K562 (cell line): ENCODE measurements around the gene PLEKHG4B. TPM values are rescaled to one million over a fixed set of nuclear protein-coding genes. Genes with fewer than 3 reads are reported as not detected.

Source experiments
- ATAC-seq: fragments of 200-7000 bp; cut with Tn5 transposase; 3 replicates; pipeline ENCODE4 v1.9.1; 2020; ENCODE audit warnings: moderate library complexity
- BruUV-seq: library from RNA; stranded (reverse); fragments of 400-500 nt; replicated peaks from 2 replicates; lab custom pipeline; 2021; lab: Mats Ljungman, UMichigan
- CTCF ChIA-PET: fragments of 300-600 bp; formaldehyde crosslinking; extraction: SDS; loops from one replicate; lab custom pipeline; 2021; ENCODE audit warnings: low intra/inter-chr PET ratio; lab: Yijun Ruan, JAX
- POLR2A ChIA-PET: fragments of 300-600, 350-650 bp; sonication (Branson Sonifier 250); formaldehyde crosslinking; extraction: SDS; loops from one replicate; lab custom pipeline; 2021; ENCODE audit warnings: antibody characterized with exemption, inconsistent platforms; lab: Yijun Ruan, JAX
- DNase-seq, 4 experiments: peaks; one replicate each; pipeline versions ENCODE4 v3.0.0 to v3.0.0-alpha.2; 2011 to 2018; ENCODE audit warnings: low spot score in 3 of 4, mixed read lengths in 3 of 4; ENCODE audit errors: extremely low read depth in 1 of 4
- FAIRE-seq: peaks from 2 replicates; lab custom pipeline; 2011; peaks lifted over from hg19 to GRCh38; lab: Jason Lieb, UNC
- H2AFZ ChIP-seq: 2 replicates; pipeline ENCODE4 v1.6.0; 2011; ENCODE audit warnings: low read depth, low read length, control low read depth, inconsistent platforms
- H3K27ac ChIP-seq: fragments of 200-600 bp; 3 replicates; pipeline ENCODE4 v1.8.0; 2011; ENCODE audit warnings: low read depth, mild to moderate bottlenecking, control low read depth, inconsistent platforms, low read length, moderate library complexity, mixed read lengths; ENCODE audit errors: extremely low read depth
- H3K27me3 ChIP-seq, 2 experiments: fragments of 300-600 bp in 1 of 2; 2 replicates in 1 of 2; 3 replicates in 1 of 2; pipeline versions ENCODE4 v1.6.0 to v1.8.0; 2011; ENCODE audit warnings: inconsistent platforms in 2 of 2, low read length in 2 of 2, mild to moderate bottlenecking in 1 of 2, mixed read lengths in 1 of 2, moderate library complexity in 1 of 2; ENCODE audit not compliant: control insufficient read depth in 2 of 2, insufficient read depth in 2 of 2
- H3K36me3 ChIP-seq: fragments of 300-600 bp; 3 replicates; pipeline ENCODE4 v1.8.0; 2011; ENCODE audit warnings: mild to moderate bottlenecking, low read length, inconsistent platforms; ENCODE audit not compliant: control insufficient read depth, insufficient read depth
- H3K4me1 ChIP-seq, 2 experiments: fragments of 200-600 bp in 1 of 2; replicated peaks in 1 of 2; 2 replicates in 1 of 2; 3 replicates in 1 of 2; pipeline versions ENCODE4 v1.5.1 to v1.8.0; 2011; ENCODE audit warnings: inconsistent platforms in 2 of 2, low read length in 2 of 2, mild to moderate bottlenecking in 1 of 2, mixed read lengths in 1 of 2, moderate library complexity in 1 of 2; ENCODE audit not compliant: control insufficient read depth in 2 of 2, insufficient read depth in 2 of 2
- H3K4me2 ChIP-seq: 2 replicates; pipeline ENCODE4 v1.6.1; 2011; ENCODE audit warnings: low read length, control low read depth, inconsistent platforms, mixed read lengths; ENCODE audit not compliant: insufficient read depth
- H3K4me3 ChIP-seq: fragments of 200-600 bp; sonication (generic), shearing (Covaris generic); 2 replicates; pipeline ENCODE4 v1.5.1; 2016; ENCODE audit warnings: control low read depth, inconsistent platforms
- H3K79me2 ChIP-seq: fragments of 200-600 bp; 3 replicates; pipeline ENCODE4 v1.8.0; 2011; ENCODE audit warnings: low read length, inconsistent platforms; ENCODE audit not compliant: control insufficient read depth, insufficient read depth
- H3K9ac ChIP-seq, 2 experiments: 2 replicates each; pipeline versions ENCODE4 v1.6.0 to v1.6.1; 2011; ENCODE audit warnings: low read depth in 2 of 2, low read length in 2 of 2, control low read depth in 1 of 2, inconsistent platforms in 1 of 2, mild to moderate bottlenecking in 1 of 2, mixed read lengths in 1 of 2; ENCODE audit not compliant: insufficient read depth in 1 of 2
- H3K9me1 ChIP-seq: one replicate; pipeline ENCODE4 v1.6.0; 2011; ENCODE audit warnings: inconsistent platforms, mild to moderate bottlenecking, low read length, moderate library complexity; ENCODE audit not compliant: control insufficient read depth, insufficient read depth
- H3K9me3 ChIP-seq: replicated peaks from 2 replicates; pipeline ENCODE4 v1.5.1; 2011; ENCODE audit warnings: low read depth, low read length, inconsistent platforms; ENCODE audit not compliant: control insufficient read depth, insufficient read depth
- H4K20me1 ChIP-seq: replicated peaks from 2 replicates; pipeline ENCODE4 v1.6.1; 2011; ENCODE audit warnings: low read length, inconsistent platforms, mixed read lengths; ENCODE audit not compliant: control insufficient read depth, insufficient read depth
- BMI1 ChIP-seq: fragments of 150-350 bp; IDR thresholded peaks from 2 replicates; pipeline ENCODE4 v1.6.1; 2014; ENCODE audit warnings: low read length
- ESRRB ChIP-seq: fragments of 250-450 bp; sonication (Bioruptor Pico); IDR thresholded peaks from 2 replicates; pipeline ENCODE4 v1.5.0; 2020; ENCODE audit warnings: mild to moderate bottlenecking, moderate library complexity, borderline replicate concordance
- MTA1 ChIP-seq: fragments of 450-650 bp; IDR thresholded peaks from 2 replicates; pipeline ENCODE4 v1.6.1; 2017; ENCODE audit warnings: borderline replicate concordance
- RAD21 ChIP-seq, 2 experiments: fragments of 250-450 bp in 1 of 2; fragments of 450-650 bp in 1 of 2; sonication (Bioruptor Pico) in 1 of 2; formaldehyde crosslinking in 1 of 2; IDR thresholded peaks in 1 of 2; conservative IDR thresholded peaks in 1 of 2; 2 replicates each; pipeline versions ENCODE4 v1.4.0 to v1.8.0; 2020 to 2022; ENCODE audit warnings: mild to moderate bottlenecking in 2 of 2, moderate library complexity in 1 of 2
- RBM22 ChIP-seq: fragments of 200-400 bp; formaldehyde crosslinking; IDR thresholded peaks from 2 replicates; pipeline ENCODE4 v1.6.1; 2018; ENCODE audit warnings: low read length, low read depth; ENCODE audit not compliant: poor library complexity, severe bottlenecking
- SFPQ ChIP-seq: fragments of 200-400 bp; formaldehyde crosslinking; IDR thresholded peaks from 2 replicates; pipeline ENCODE4 v1.6.1; 2017; ENCODE audit warnings: mild to moderate bottlenecking, low read depth, low read length, moderate library complexity
- WGBS: fragments of 100-300 bp; shearing (Covaris generic); methylation state at CpG from one replicate; pipeline ENCODE4 v1.1.6; 2016; ENCODE audit warnings: low coverage, mixed read lengths; ENCODE audit not compliant: insufficient coverage; ENCODE audit errors: missing lambda C conversion rate; 5-methylcytosine and 5-hydroxymethylcytosine counted together
- in situ Hi-C: fragments of 300-500 bp; cut with MboI; formaldehyde crosslinking; loops from 4 replicates; pipeline ENCODE4 v1.15.0; 2018; ENCODE audit warnings: inconsistent platforms, mixed read lengths
- intact Hi-C: fragments of 100-400 bp; cut with micrococcal nuclease; formaldehyde crosslinking; loops from 2 replicates; pipeline ENCODE4 v1.14.2; 2022
- polyA plus RNA-seq, 8 experiments: library from polyadenylated mRNA; depleted of rRNA in 4 of 8; stranded (reverse) in 5 of 8; unstranded in 3 of 8; fragments of >200 nt; fragmentation: Nextera tagmentation in 2 of 8; fragmentation: Illumina TruSeq in 1 of 8; extraction: Ambion mirVana in 2 of 8; extraction: Trizol in 1 of 8; gene quantifications; 2 replicates each; pipeline versions ENCODE4 v1.2.1 to v1.2.3, GENCODE V29; 2011 to 2014; ENCODE audit warnings: inconsistent platforms in 1 of 8, missing spikeins in 1 of 8
- total RNA-seq, 7 experiments: library from RNA; depleted of rRNA in 6 of 7; stranded (reverse); fragments of >200 nt in 6 of 7; fragmentation: Illumina TruSeq in 2 of 7; extraction: Trizol in 2 of 7; gene quantifications; 2 replicates each; pipeline versions ENCODE4 v1.2.1 to v1.2.3, GENCODE V29; 2011 to 2021; ENCODE audit warnings: low replicate concordance in 1 of 7

PLEKHG4B gene
- total and polyA plus RNA-seq, 9 of the 15 experiments (the other 6 are each of a cell fraction or from before 2014, with no cell fraction given) = 0.02 TPM; not detected in 8

DNA sequence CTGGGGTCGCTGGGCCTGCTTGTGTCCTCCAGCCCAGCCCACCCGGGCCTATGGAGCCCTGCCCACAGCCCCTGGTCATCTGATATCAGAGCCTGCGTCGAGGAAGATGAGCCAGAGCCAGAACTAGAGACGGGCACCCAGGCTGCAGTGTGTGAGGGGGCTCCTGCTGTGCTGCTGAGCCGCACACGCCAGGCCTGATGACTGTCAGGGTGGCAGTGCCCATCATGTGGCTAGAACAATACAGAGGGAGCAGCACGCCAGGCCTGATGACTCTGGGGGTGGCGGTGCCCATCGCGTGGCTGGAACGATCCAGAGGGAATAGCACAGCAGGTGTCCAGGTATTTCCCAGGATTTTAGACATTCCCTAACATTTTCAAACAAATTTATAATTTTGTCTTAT is 90.2 kb downstream of the PLEKHG4B start:
- FAIRE-seq = no peak
- no peaks in the 10 kb centered on the region for H3K79me2 ChIP-seq
- H3K4me2 ChIP-seq = no peak overlapping the region
- ATAC-seq = no peak
- in situ Hi-C loops = no loop called here
- CTCF ChIA-PET = no interaction called here
- no peak overlapping the region for H3K27ac ChIP-seq
- peaks cover 67 to 81% of the 10 kb centered on the region in 2 experiments for H3K27me3 ChIP-seq
- no TSS peak for BruUV-seq
- no peaks in the 10 kb centered on the region for H3K9me3 ChIP-seq
- DNase-seq = no peak
- TF ChIP-seq MTA1 (no peak), BMI1 (no peak), RBM22 (no peak), RAD21 (CRISPR knock-in tag; conservative IDR thresholded peaks at IDR 0.05 in 1 of 2, IDR thresholded peaks at IDR 0.05 in 1 of 2) (no peak), ESRRB (CRISPR knock-in tag) (no peak), SFPQ (no peak)
- H4K20me1 ChIP-seq = peaks cover 12% of the 10 kb centered on the region; the same call in 1 of the 2 replicates
- intact Hi-C loops = no loop called here
- WGBS = 5% methylated on average over 12 of the region's 12 CpGs
- no peak overlapping the region; a peak in 1 of 4 replicates for H3K9ac ChIP-seq
- H3K4me3 ChIP-seq = no peak overlapping the region
- no peaks in the 10 kb centered on the region for H3K9me1 ChIP-seq
- H3K36me3 ChIP-seq = no peaks in the 10 kb centered on the region
- H2AFZ ChIP-seq = no peak overlapping the region
- POLR2A ChIA-PET = no interaction called here
- H3K4me1 ChIP-seq = peaks cover 0 to 17% of the 10 kb centered on the region in 2 experiments; a peak in 1 of 5 replicates
